PC-9 (cell line): ENCODE results near the gene SAG.

Source experiments
- EZH2 ChIP-seq: fragments of 200-600 bp; sonication (generic); IDR thresholded peaks from 2 replicates; pipeline ENCODE4 v1.8.0; 2017; ENCODE audit warnings: antibody characterized with exemption, low read depth
- TF ChIP-seq, protein P1 (sequence below): fragments of 200-600 bp; sonication (generic); conservative IDR thresholded peaks from 2 replicates; pipeline ENCODE4 v1.6.1; 2017; ENCODE audit warnings: mixed run types, antibody characterized with exemption, mild to moderate bottlenecking, moderate library complexity

DNA sequence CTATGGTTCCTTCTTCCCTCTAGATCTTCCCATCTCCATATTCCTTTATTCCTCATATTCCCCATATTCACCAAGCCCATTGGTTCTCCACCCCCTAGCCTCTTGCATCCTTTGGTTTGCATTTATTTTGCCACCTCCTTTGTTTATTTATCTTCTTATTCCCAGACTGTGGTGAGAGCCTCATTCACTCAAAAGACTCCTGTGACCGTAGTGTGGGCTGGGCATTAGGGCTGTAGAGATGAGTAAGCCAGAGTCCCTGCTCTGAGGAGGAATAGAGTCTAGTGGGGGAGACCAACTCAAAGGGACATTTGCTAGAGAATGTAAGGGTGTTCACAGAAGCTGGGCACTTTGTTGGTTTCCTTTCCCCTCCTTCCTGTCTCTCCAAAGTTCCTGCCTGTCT is 47.9 kb upstream of the SAG start:
- TF ChIP-seq, protein P1, sequence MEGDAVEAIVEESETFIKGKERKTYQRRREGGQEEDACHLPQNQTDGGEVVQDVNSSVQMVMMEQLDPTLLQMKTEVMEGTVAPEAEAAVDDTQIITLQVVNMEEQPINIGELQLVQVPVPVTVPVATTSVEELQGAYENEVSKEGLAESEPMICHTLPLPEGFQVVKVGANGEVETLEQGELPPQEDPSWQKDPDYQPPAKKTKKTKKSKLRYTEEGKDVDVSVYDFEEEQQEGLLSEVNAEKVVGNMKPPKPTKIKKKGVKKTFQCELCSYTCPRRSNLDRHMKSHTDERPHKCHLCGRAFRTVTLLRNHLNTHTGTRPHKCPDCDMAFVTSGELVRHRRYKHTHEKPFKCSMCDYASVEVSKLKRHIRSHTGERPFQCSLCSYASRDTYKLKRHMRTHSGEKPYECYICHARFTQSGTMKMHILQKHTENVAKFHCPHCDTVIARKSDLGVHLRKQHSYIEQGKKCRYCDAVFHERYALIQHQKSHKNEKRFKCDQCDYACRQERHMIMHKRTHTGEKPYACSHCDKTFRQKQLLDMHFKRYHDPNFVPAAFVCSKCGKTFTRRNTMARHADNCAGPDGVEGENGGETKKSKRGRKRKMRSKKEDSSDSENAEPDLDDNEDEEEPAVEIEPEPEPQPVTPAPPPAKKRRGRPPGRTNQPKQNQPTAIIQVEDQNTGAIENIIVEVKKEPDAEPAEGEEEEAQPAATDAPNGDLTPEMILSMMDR, result no peak
- TF ChIP-seq EZH2, result no peak
